Measurements from ENCODE around the gene PGP.

The PGP gene

DNA sequence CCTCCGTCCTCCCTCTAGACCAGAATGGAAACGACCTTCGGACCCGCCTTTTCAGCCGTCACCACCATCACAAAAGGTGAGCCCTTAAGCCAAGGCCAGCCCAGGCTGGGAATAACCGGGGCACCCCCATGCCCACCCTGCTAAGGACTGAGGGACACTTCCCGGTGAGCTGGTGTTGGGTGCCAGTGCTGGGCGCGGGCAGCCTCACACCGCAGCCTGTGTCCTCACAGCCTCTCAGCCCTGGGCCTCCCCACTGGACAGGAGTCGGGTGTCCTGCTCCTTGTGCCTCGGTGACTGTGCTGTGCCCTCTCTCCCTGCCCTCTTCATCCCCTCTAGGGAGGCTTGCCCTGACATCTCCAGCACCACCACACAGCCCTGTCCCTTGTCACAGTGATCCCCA is 48.8 kb downstream of the PGP start:
- Histone ChIP-seq H3K4me1 (ENCODE audit: insufficient read depth, low read length, severe bottlenecking) (peaks cover 5% of the 10 kb centered on the region), H3K79me2 (ENCODE audit: insufficient read depth, low read length) (no peaks in the 10 kb centered on the region), H3F3A (ENCODE audit: insufficient read depth, low read length) (no peaks in the 10 kb centered on the region), H3K27me3 (ENCODE audit: insufficient read depth, low read length) (no peaks in the 10 kb centered on the region), H3K4me2 (ENCODE audit: low read length) (no peak overlapping the region), H3K4me3 (ENCODE audit: low read depth, low read length, poor library complexity, severe bottlenecking) (no peak overlapping the region), H3K9me2 (ENCODE audit: low read depth, low read length) (no peaks in the 10 kb centered on the region), H3K36me3 (ENCODE audit: insufficient read depth, low read length) (peaks cover 37% of the 10 kb centered on the region), H3K9me3 (ENCODE audit: low read length) (no peaks in the 10 kb centered on the region), H2AFZ (ENCODE audit: low read length) (no peak overlapping the region), H3K9ac (ENCODE audit: low read length) (no peak overlapping the region), H3K27ac (ENCODE audit: low read depth, low read length, poor library complexity, severe bottlenecking) (no peak overlapping the region), H4K20me1 (ENCODE audit: insufficient read depth, low read length) (no peaks in the 10 kb centered on the region)
- TF ChIP-seq EZH2 (IDR thresholded peaks at IDR 0.05; ENCODE audit: borderline replicate concordance, low read length) = no peak
- TF ChIP-seq, protein P1, sequence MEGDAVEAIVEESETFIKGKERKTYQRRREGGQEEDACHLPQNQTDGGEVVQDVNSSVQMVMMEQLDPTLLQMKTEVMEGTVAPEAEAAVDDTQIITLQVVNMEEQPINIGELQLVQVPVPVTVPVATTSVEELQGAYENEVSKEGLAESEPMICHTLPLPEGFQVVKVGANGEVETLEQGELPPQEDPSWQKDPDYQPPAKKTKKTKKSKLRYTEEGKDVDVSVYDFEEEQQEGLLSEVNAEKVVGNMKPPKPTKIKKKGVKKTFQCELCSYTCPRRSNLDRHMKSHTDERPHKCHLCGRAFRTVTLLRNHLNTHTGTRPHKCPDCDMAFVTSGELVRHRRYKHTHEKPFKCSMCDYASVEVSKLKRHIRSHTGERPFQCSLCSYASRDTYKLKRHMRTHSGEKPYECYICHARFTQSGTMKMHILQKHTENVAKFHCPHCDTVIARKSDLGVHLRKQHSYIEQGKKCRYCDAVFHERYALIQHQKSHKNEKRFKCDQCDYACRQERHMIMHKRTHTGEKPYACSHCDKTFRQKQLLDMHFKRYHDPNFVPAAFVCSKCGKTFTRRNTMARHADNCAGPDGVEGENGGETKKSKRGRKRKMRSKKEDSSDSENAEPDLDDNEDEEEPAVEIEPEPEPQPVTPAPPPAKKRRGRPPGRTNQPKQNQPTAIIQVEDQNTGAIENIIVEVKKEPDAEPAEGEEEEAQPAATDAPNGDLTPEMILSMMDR (IDR thresholded peaks at IDR 0.05; ENCODE audit: low read length) = no peak

DNA sequence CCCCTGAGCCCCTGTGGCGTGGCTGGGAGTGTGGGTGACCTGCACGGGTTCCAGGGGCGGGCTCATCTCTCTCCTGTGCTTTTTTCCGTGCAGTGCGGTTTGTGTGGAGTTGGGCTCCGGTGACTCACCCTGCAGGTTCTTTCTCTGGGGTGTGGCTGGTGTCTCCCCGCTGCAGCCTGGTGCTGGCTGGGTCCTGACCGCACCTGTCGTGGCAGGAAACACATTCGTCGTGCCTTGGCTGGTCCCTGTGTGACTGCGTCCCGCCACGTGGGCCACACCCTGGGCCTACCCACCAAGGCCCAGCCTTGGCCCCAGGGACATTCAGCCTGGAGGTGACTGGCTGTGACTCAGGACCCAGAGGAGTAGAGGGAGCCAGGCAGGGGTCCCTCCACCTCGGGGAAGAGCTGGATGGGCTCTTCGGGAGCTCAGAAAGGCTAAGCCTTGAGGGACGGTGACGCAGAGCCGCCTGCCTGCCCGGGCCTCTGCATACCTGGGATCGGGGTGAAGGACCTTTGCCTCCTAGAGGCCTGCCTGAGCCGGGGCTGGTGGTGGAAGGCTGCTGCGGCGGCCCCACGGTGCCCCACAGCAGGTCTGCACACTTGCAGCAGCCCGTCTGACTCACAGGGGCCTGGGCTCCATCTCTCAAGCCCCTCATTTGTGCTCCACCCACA is 51.3 kb downstream of the PGP start:
- Histone ChIP-seq H2AFZ (ENCODE audit: low read length) (no peak overlapping the region), H3K36me3 (ENCODE audit: insufficient read depth, low read length) (peaks cover 37% of the 10 kb centered on the region), H3K27ac (ENCODE audit: low read depth, low read length, poor library complexity, severe bottlenecking) (no peak overlapping the region), H3K4me1 (ENCODE audit: insufficient read depth, low read length, severe bottlenecking) (peaks cover 29% of the 10 kb centered on the region), H3K79me2 (ENCODE audit: insufficient read depth, low read length) (no peaks in the 10 kb centered on the region), H3K4me2 (ENCODE audit: low read length) (no peak overlapping the region), H4K20me1 (ENCODE audit: insufficient read depth, low read length) (no peaks in the 10 kb centered on the region), H3K9ac (ENCODE audit: low read length) (no peak overlapping the region), H3K4me3 (ENCODE audit: low read depth, low read length, poor library complexity, severe bottlenecking) (no peak overlapping the region), H3F3A (ENCODE audit: insufficient read depth, low read length) (no peaks in the 10 kb centered on the region), H3K27me3 (ENCODE audit: insufficient read depth, low read length) (no peaks in the 10 kb centered on the region), H3K9me2 (ENCODE audit: low read depth, low read length) (no peaks in the 10 kb centered on the region), H3K9me3 (ENCODE audit: low read length) (no peaks in the 10 kb centered on the region)
- TF ChIP-seq, protein P1 (IDR thresholded peaks at IDR 0.05; ENCODE audit: low read length) = no peak
- no peak for TF ChIP-seq EZH2 (IDR thresholded peaks at IDR 0.05; ENCODE audit: borderline replicate concordance, low read length)

DNA sequence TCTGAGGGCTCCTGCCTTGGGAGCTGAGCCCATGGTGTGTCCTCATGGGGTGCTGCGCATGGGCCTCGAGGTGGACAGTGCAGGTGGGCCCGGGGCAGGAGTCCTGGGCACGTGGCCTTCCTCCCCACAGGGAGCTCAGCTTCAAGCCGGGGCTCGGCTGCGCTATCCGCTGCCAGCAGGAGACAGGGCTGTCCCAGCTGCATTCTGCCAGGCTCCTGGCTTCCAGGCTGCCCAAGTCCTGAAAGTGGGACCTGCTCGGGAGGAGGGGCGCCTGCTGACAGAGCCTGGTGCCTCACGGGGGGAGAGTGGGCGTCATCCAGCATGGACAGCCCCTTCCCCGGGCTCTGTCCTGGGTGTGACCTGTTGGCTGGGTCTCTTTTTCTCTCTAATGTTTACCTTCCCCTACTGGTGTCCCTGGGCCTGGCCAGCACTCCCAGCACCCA is 51.9 kb downstream of the PGP start:
- H3K9ac ChIP-seq (ENCODE audit: low read length) = no peak overlapping the region
- no peak overlapping the region for H3K27ac ChIP-seq (ENCODE audit: low read depth, low read length, poor library complexity, severe bottlenecking)
- TF ChIP-seq, protein P1 (IDR thresholded peaks at IDR 0.05; ENCODE audit: low read length) = no peak
- H4K20me1 ChIP-seq (ENCODE audit: insufficient read depth, low read length) = no peaks in the 10 kb centered on the region
- H3K4me1 ChIP-seq (ENCODE audit: insufficient read depth, low read length, severe bottlenecking) = peaks cover 35% of the 10 kb centered on the region
- H3K79me2 ChIP-seq (ENCODE audit: insufficient read depth, low read length) = no peaks in the 10 kb centered on the region
- no peaks in the 10 kb centered on the region for H3K27me3 ChIP-seq (ENCODE audit: insufficient read depth, low read length)
- no peaks in the 10 kb centered on the region for H3K9me2 ChIP-seq (ENCODE audit: low read depth, low read length)
- peaks cover 31% of the 10 kb centered on the region for H3K36me3 ChIP-seq (ENCODE audit: insufficient read depth, low read length)
- no peak overlapping the region for H3K4me3 ChIP-seq (ENCODE audit: low read depth, low read length, poor library complexity, severe bottlenecking)
- no peak overlapping the region for H2AFZ ChIP-seq (ENCODE audit: low read length)
- no peaks in the 10 kb centered on the region for H3F3A ChIP-seq (ENCODE audit: insufficient read depth, low read length)
- no peak overlapping the region for H3K4me2 ChIP-seq (ENCODE audit: low read length)
- H3K9me3 ChIP-seq (ENCODE audit: low read length) = no peaks in the 10 kb centered on the region
